GM12891 (cell line): ENCODE data around the gene LY9.
"Not testable (repeated sequence)": the region's sequence is repeated elsewhere in the genome, so short reads cannot be mapped to it uniquely, and the experiment has no call there.

ENCODE experiments used
- DNase-seq: peaks from one replicate; pipeline ENCODE4 v3.0.0; 2011; ENCODE audit warnings: low spot score; ENCODE audit not compliant: insufficient read length
- FAIRE-seq: peaks from 2 replicates; lab custom pipeline; 2011; peaks lifted over from hg19 to GRCh38; lab: Jason Lieb, UNC
- PAX5 ChIP-seq: IDR thresholded peaks from 2 replicates; pipeline ENCODE4 v1.6.1; 2011; ENCODE audit warnings: low read length, moderate library complexity, mild to moderate bottlenecking; ENCODE audit not compliant: insufficient read depth, severe bottlenecking
- POLR2A ChIP-seq: IDR thresholded peaks from 2 replicates; pipeline ENCODE4 v1.6.1; 2011; ENCODE audit warnings: low read depth, low read length, control low read depth
- POLR2AphosphoS5 ChIP-seq: IDR thresholded peaks from 2 replicates; pipeline ENCODE4 v1.6.1; 2011; ENCODE audit warnings: low read depth, low read length, control low read depth
- POU2F2 ChIP-seq: IDR thresholded peaks from 2 replicates; pipeline ENCODE4 v1.6.1; 2011; ENCODE audit warnings: low read depth, mild to moderate bottlenecking, control low read depth, low read length, moderate library complexity
- SPI1 ChIP-seq: IDR thresholded peaks from 2 replicates; pipeline ENCODE4 v1.6.1; 2011; ENCODE audit warnings: low read depth, low read length, control low read depth
- TAF1 ChIP-seq: IDR thresholded peaks from 2 replicates; pipeline ENCODE4 v1.6.1; 2011; ENCODE audit warnings: low read depth, low read length, control low read depth

Gene LY9

GRCh38 chr1:160866001-160866694, 70.2 kb downstream of the LY9 start:
- FAIRE-seq (no peak), DNase-seq (no peak)
- no peak for TF ChIP-seq POU2F2
- no peak for TF ChIP-seq PAX5
- TF ChIP-seq POLR2AphosphoS5, result no peak
- no peak for TF ChIP-seq SPI1
- no peak for TF ChIP-seq TAF1
- TF ChIP-seq POLR2A, result no peak

GRCh38 chr1:160866695-160867260, 70.8 kb downstream of the LY9 start:
- TF ChIP-seq POLR2A (no peak), POLR2AphosphoS5 (no peak), SPI1 (no peak), POU2F2 (no peak), PAX5 (no peak), TAF1 (no peak)
- FAIRE-seq (no peak), DNase-seq (no peak)

GRCh38 chr1:160867651-160868050, 71.7 kb downstream of the LY9 start:
- not testable (repeated sequence) for FAIRE-seq, DNase-seq

- FAIRE-seq (no peak), DNase-seq (no peak)
- TF ChIP-seq POLR2AphosphoS5 (no peak), SPI1 (peak; percentile 42; the same call in 1 of the 2 replicates), POLR2A (no peak)
Observed at GRCh38 chr1:160868141-160868540, 72.2 kb downstream of the LY9 start.

- DNase-seq, result no peak
- no peak for FAIRE-seq
- TF ChIP-seq TAF1 (no peak), POLR2A (no peak), PAX5 (no peak), SPI1 (no peak), POLR2AphosphoS5 (no peak), POU2F2 (no peak)
Observed at GRCh38 chr1:160874935-160875334, 79.0 kb downstream of the LY9 start.

GRCh38 chr1:160875591-160875990, 79.6 kb downstream of the LY9 start:
- not testable (repeated sequence) for FAIRE-seq, DNase-seq

GRCh38 chr1:160876311-160876710, 80.3 kb downstream of the LY9 start:
- FAIRE-seq (no peak), DNase-seq (no peak)
- no peak for TF ChIP-seq SPI1
- TF ChIP-seq POU2F2, result no peak
- no peak for TF ChIP-seq PAX5
- no peak for TF ChIP-seq POLR2A
- no peak for TF ChIP-seq TAF1

GRCh38 chr1:160877221-160877620, 81.2 kb downstream of the LY9 start:
- DNase-seq (no peak), FAIRE-seq (no peak)
- no peak for TF ChIP-seq POLR2AphosphoS5
